Right lobe of liver (tissue), 6 donors: ENCODE data around the gene EYA2. TPM values are rescaled to one million over a fixed set of nuclear protein-coding genes. Genes with fewer than 3 reads are reported as not detected.

Experiments used
- ATAC-seq, 4 donors: fragments of 200-7000 bp; cut with Tn5 transposase; one replicate each; pipeline ENCODE4 v1.9.1; 2020; ENCODE audit warnings: mild to moderate bottlenecking in 4 of 4, moderate library complexity in 4 of 4
- DNase-seq, 3 donors: peaks; one replicate each; pipeline ENCODE4 v3.0.0-alpha.2; 2020
- H3K27ac ChIP-seq, 3 donors: fragments of 200-600 bp; one replicate each; pipeline ENCODE4 v1.8.0; 2022
- H3K27me3 ChIP-seq, 2 donors: fragments of 200-600 bp; one replicate each; pipeline ENCODE4 v1.8.0; 2022
- H3K36me3 ChIP-seq, 4 donors: fragments of 200-600 bp; sonication (generic) in 1 of 4; one replicate each; pipeline versions ENCODE4 v1.5.1 to v1.8.0; 2017 to 2022; ENCODE audit warnings: control low read depth in 1 of 4
- H3K4me1 ChIP-seq, 4 donors: fragments of 200-600 bp; sonication (generic) in 1 of 4; one replicate each; pipeline versions ENCODE4 v1.5.1 to v1.8.0; 2017 to 2022; ENCODE audit warnings: control low read depth in 1 of 4
- H3K4me3 ChIP-seq, 3 donors: fragments of 200-600 bp; one replicate each; pipeline ENCODE4 v1.8.0; 2022
- H3K9me3 ChIP-seq, 4 donors: fragments of 200-600 bp; sonication (generic) in 1 of 4; one replicate each; pipeline versions ENCODE4 v1.5.1 to v1.8.0; 2017 to 2022; ENCODE audit warnings: control low read depth in 1 of 4
- CTCF ChIP-seq, 4 donors: fragments of 200-600 bp in 3 of 4; fragments of 450-650 bp in 1 of 4; IDR thresholded peaks; one replicate each; pipeline versions ENCODE4 v1.5.1 to v1.8.0; 2016 to 2022; ENCODE audit warnings: antibody characterized with exemption in 4 of 4, mild to moderate bottlenecking in 2 of 4
- POLR2A ChIP-seq: fragments of 450-650 bp; IDR thresholded peaks from one replicate; pipeline ENCODE4 v1.6.1; 2017; ENCODE audit warnings: antibody characterized with exemption, mild to moderate bottlenecking
- WGBS: methylation state at CpG from one replicate; pipeline ENCODE4 v1.1.6; 2018; ENCODE audit warnings: low coverage, low lambda C conversion rate; ENCODE audit not compliant: insufficient coverage; ENCODE audit errors: missing lambda C conversion rate; 5-methylcytosine and 5-hydroxymethylcytosine counted together
- intact Hi-C, 2 donors: fragments of 100-400 bp; cut with DNase I; formaldehyde crosslinking; loops; one replicate each; pipeline versions ENCODE4 v1.11.2 to v1.14.1; 2022
- total RNA-seq, 6 experiments: library from RNA; depleted of rRNA in 2 of 6; stranded (reverse); fragments of >200 nt in 2 of 6; fragmentation: NEBNext Ultra II Directional in 3 of 6; extraction: Animal tissue kit (Norgen Biotek cat#: 25700) in 3 of 6; gene quantifications; one replicate each; pipeline versions ENCODE4 v1.1.0 to v1.2.4, GENCODE V29; 2016 to 2023
- donor health status: DM: no; HTN: yes; CAD: no.
- donor health status: DM: no; HTN: no; CAD: no.
- donor health status: DM: no; HTN: no; CAD: no.
- donor health status: DM: no; HTN: yes; CAD: no.
- donor health status: DM: no; HTN: yes; CAD: no.

Gene EYA2
- total RNA-seq, 6 experiments from 2014 or later = 0.12 to 3.0 (median 0.49) TPM

- ATAC-seq (no peak), DNase-seq (no peak)
- intact Hi-C loops = no loop called here
- no peak overlapping the region for H3K4me3 ChIP-seq
- no peaks in the 10 kb centered on the region for H3K9me3 ChIP-seq
- peaks cover 0 to 14% (median 6%) of the 10 kb centered on the region in 4 donors for H3K36me3 ChIP-seq
- H3K27ac ChIP-seq = no peak overlapping the region
- WGBS = 92% methylated on average over 12 of the region's 12 CpGs
- H3K27me3 ChIP-seq = no peaks in the 10 kb centered on the region
- TF ChIP-seq POLR2A = no peak
- no peak for TF ChIP-seq CTCF (IDR thresholded peaks at IDR 0.05)
- peaks cover 0 to 33% (median 11%) of the 10 kb centered on the region in 4 donors for H3K4me1 ChIP-seq
Measured at GRCh38 chr20:47222468-47223119, 328.0 kb downstream of the EYA2 start.

- peak overlapping the region in 1 of 3 donors; percentile 52 for H3K27ac ChIP-seq
- peak; percentile 62 to 90 (median 76) for ATAC-seq
- H3K4me3 ChIP-seq = no peak overlapping the region
- no peak for DNase-seq
- TF ChIP-seq POLR2A (no peak), CTCF (IDR thresholded peaks at IDR 0.05) (no peak)
- intact Hi-C loops = no loop called here
- peaks cover 0 to 26% (median 9%) of the 10 kb centered on the region in 4 donors for H3K4me1 ChIP-seq
- no peaks in the 10 kb centered on the region for H3K27me3 ChIP-seq
- H3K36me3 ChIP-seq = peaks cover 0 to 26% (median 7%) of the 10 kb centered on the region in 4 donors
- no CpG with 5 or more reads among the region's 1 CpG for WGBS
- H3K9me3 ChIP-seq = no peaks in the 10 kb centered on the region
Measured at GRCh38 chr20:47223896-47224295, 329.3 kb downstream of the EYA2 start.

DNA sequence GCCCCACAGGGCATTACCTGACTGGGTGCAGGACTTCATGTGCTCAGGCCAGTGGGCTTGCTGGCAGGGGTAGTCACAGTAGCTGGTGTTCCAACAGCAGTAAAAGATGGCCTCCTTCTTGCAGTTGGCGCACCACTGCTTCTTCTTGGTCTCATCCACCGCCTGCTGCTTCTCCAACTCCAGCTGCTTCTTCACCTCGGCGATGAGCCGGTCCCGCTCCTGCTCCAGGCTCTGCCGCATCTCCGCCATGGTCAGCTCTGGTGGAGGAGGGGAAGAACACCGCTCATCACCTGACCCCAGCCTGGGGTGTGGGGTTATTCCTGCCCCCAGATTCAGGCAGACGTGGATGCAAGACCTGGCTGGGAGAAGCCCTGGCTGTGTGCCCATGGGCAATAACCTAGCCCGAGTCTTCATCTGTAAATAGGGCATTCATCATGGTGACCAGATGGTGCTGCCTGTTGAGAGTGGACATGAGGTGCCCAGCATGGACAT lies 329.7 kb downstream of the EYA2 start:
- Histone ChIP-seq H3K36me3 (peaks cover 0 to 30% (median 7%) of the 10 kb centered on the region in 4 donors), H3K9me3 (no peaks in the 10 kb centered on the region), H3K4me1 (peaks cover 0 to 26% (median 9%) of the 10 kb centered on the region in 4 donors), H3K4me3 (no peak overlapping the region), H3K27me3 (no peaks in the 10 kb centered on the region), H3K27ac (peak overlapping the region in 1 of 3 donors; percentile 52)
- ATAC-seq (peak; percentile 26 to 58 (median 44)), DNase-seq (peak in 1 of 3 donors; percentile 52)
- 25% methylated on average over 2 of the region's 11 CpGs for WGBS
- intact Hi-C loops = no loop called here
- no peak for TF ChIP-seq POLR2A
- no peak for TF ChIP-seq CTCF (IDR thresholded peaks at IDR 0.05)

DNA sequence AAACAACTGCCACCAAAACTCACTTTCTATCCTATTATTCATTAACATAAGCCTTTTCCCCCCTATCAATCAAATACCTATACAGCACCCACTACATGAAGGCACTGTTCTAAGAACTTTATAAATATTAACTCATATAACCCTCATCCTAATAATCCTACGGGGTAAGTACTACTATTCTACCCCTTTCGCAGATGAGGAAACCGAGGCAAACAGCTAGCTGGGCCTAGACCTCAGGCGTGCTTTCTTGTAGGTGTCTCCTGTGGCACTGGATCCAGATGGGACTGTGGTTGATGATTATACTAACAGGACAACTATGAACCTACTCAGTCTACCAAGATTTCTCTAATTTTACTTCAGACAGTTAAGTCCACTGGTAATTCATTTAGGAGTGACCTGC lies 330.2 kb downstream of the EYA2 start:
- H3K4me1 ChIP-seq = peaks cover 0 to 26% (median 9%) of the 10 kb centered on the region in 4 donors
- no peak for ATAC-seq
- H3K9me3 ChIP-seq = no peaks in the 10 kb centered on the region
- intact Hi-C loops = no loop called here
- no peak overlapping the region for H3K27ac ChIP-seq
- H3K27me3 ChIP-seq = no peaks in the 10 kb centered on the region
- 100% methylated on average over 4 of the region's 4 CpGs for WGBS
- H3K36me3 ChIP-seq = peaks cover 0 to 32% (median 7%) of the 10 kb centered on the region in 4 donors
- TF ChIP-seq CTCF (IDR thresholded peaks at IDR 0.05) = no peak
- no peak for TF ChIP-seq POLR2A
- DNase-seq = no peak
- no peak overlapping the region for H3K4me3 ChIP-seq
